ENCODE data around the gene TIMELESS.
"Not testable (repeated sequence)": the region's sequence is repeated elsewhere in the genome, so short reads cannot be mapped to it uniquely, and the experiment has no call there.

The TIMELESS gene

GRCh38 chr12:56454557-56454956, 5.3 kb upstream of the TIMELESS start, which contains the start of gene MIP:
Gene MIP, minus strand, starts transcription at chr12:56454657. Its CDS starts 44 bp downstream, at chr12:56454613.
- no peak within 1 kb of the TSS for H3K4me3 ChIP-seq (ENCODE audit: low read depth, low read length)
- TF ChIP-seq, protein P1, sequence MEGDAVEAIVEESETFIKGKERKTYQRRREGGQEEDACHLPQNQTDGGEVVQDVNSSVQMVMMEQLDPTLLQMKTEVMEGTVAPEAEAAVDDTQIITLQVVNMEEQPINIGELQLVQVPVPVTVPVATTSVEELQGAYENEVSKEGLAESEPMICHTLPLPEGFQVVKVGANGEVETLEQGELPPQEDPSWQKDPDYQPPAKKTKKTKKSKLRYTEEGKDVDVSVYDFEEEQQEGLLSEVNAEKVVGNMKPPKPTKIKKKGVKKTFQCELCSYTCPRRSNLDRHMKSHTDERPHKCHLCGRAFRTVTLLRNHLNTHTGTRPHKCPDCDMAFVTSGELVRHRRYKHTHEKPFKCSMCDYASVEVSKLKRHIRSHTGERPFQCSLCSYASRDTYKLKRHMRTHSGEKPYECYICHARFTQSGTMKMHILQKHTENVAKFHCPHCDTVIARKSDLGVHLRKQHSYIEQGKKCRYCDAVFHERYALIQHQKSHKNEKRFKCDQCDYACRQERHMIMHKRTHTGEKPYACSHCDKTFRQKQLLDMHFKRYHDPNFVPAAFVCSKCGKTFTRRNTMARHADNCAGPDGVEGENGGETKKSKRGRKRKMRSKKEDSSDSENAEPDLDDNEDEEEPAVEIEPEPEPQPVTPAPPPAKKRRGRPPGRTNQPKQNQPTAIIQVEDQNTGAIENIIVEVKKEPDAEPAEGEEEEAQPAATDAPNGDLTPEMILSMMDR (IDR thresholded peaks at IDR 0.05; ENCODE audit: low read depth, low read length), result no peak

GRCh38 chr12:56451147-56451546, 1.9 kb upstream of the TIMELESS start:
- no peak overlapping the region for H3K4me3 ChIP-seq (ENCODE audit: low read depth, low read length)
- TF ChIP-seq, protein P1 (IDR thresholded peaks at IDR 0.05; ENCODE audit: low read depth, low read length), result no peak

GRCh38 chr12:56450241-56450640, 1.0 kb upstream of the TIMELESS start:
- H3K4me3 ChIP-seq (ENCODE audit: low read depth, low read length), result no peak overlapping the region
- TF ChIP-seq, protein P1 (IDR thresholded peaks at IDR 0.05; ENCODE audit: low read depth, low read length), result no peak

DNA sequence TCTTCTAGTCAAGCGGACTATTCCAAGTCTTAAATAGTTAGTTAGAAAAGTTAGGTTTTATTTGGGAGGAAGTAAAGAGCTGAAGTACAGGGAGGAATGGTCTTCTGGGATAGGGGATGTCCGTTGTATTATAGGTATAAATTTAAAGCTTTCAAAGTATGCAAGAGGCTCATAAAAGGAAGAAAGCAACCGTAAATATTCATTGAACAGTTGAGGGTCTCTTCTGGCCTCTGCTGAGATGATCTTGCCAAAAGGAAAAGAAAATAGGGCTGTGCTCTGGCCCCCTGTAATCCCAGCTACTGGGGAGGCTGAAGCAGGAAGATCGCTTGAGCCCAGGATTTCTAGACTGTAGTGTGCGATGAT, 377 bp upstream of the TIMELESS start:
- peak overlapping the region; percentile 78 for H3K4me3 ChIP-seq (ENCODE audit: low read depth, low read length)
- TF ChIP-seq, protein P1 (IDR thresholded peaks at IDR 0.05; ENCODE audit: low read depth, low read length), result no peak

- H3K4me3 ChIP-seq (ENCODE audit: low read depth, low read length), result not testable (repeated sequence)
These were observed 6.0 kb downstream of the TIMELESS start for GRCh38 chr12:56443208-56443607.

DNA sequence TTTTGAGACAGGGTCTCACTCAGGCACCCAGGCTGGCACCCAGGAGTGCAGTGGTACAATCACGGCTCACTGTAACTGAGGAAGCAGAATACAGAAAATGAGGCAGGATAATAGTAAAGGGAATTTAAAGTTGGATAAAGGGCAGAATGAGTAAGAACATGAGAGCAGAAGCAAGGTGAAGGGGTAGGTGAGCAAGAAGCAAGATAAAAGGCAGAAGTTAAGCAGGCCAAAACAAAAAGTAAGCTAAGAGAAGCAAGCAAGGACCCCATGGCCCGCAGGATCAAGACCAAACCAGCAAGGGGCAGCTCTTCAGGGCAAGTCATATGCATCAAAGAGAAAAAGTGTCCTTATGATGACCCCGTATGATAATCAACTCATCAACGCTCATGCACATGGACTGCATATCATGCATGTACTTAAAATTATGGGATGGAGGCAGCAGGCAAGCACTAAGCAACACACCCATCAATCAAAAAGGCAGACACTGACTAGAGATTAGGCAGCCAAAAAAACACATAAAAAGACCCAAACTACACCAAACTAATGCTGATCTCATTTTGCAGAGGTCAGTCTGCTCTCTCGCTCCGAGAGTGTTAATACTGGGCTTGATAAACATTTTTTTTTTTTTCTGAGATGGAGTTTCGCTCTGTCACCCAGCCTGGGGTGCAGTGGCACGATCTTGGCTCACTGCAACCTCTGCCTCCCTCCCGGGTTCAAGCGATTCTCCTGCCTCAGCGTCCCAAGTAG, 11.6 kb downstream of the TIMELESS start:
- no peak overlapping the region for H3K4me3 ChIP-seq (ENCODE audit: low read depth, low read length)
- TF ChIP-seq, protein P1 (IDR thresholded peaks at IDR 0.05; ENCODE audit: low read depth, low read length), result no peak

GRCh38 chr12:56434828-56435227, 14.4 kb downstream of the TIMELESS start:
- TF ChIP-seq, protein P1 (IDR thresholded peaks at IDR 0.05; ENCODE audit: low read depth, low read length), result no peak
- no peak overlapping the region for H3K4me3 ChIP-seq (ENCODE audit: low read depth, low read length)

DNA sequence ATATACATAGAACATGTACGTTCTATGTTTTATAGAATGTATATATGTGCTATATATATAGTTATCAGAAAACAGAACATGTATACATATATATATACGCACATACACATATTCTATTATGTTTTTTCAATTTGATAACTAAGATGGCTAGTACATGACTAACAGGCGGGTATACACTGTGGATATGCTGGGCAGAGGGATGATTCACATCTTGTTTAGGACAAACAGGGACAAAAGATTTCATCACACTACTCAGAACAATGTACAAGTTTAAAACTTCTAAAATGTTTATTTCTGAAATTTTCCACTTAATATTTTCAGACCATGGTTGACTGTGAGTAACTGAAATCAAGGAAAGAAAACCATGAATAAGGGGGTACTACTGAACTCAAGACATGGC, 17.4 kb downstream of the TIMELESS start:
- no peak overlapping the region for H3K4me3 ChIP-seq (ENCODE audit: low read depth, low read length)
- TF ChIP-seq, protein P1 (IDR thresholded peaks at IDR 0.05; ENCODE audit: low read depth, low read length), result no peak
